Choroid plexus epithelial cell (primary cell): ENCODE results near the gene LARGE1.

Experiments
- DNase-seq: peaks from one replicate; pipeline ENCODE4 v3.0.0-alpha.2; 2010; ENCODE audit warnings: low read depth
- H3K4me3 ChIP-seq: 2 replicates; pipeline ENCODE4 v1.5.1; 2011; ENCODE audit warnings: low read depth, mild to moderate bottlenecking, control low read depth, low read length, moderate library complexity
- CTCF ChIP-seq: conservative IDR thresholded peaks from 2 replicates; pipeline ENCODE4 v1.5.1; 2011; ENCODE audit warnings: low read depth, mild to moderate bottlenecking, control low read depth, inconsistent platforms, low read length, moderate library complexity

Gene LARGE1

GRCh38 chr22:33535937-33536875, 384.1 kb downstream of the LARGE1 start:
- no peak overlapping the region for H3K4me3 ChIP-seq
- DNase-seq, result no peak
- no peak for TF ChIP-seq CTCF

- H3K4me3 ChIP-seq, result no peak overlapping the region
- peak; percentile 27 for DNase-seq
- no peak for TF ChIP-seq CTCF
These were observed 390.7 kb downstream of the LARGE1 start for GRCh38 chr22:33529424-33530113.

- TF ChIP-seq CTCF, result no peak
- no peak for DNase-seq
- H3K4me3 ChIP-seq, result no peak overlapping the region
These were observed 392.1 kb downstream of the LARGE1 start for GRCh38 chr22:33528183-33528582.

- no peak overlapping the region for H3K4me3 ChIP-seq
- no peak for DNase-seq
- TF ChIP-seq CTCF, result no peak
These were observed 393.7 kb downstream of the LARGE1 start for GRCh38 chr22:33526434-33527107.

GRCh38 chr22:33524511-33525260, 395.6 kb downstream of the LARGE1 start:
- DNase-seq, result no peak
- no peak overlapping the region for H3K4me3 ChIP-seq
- no peak for TF ChIP-seq CTCF

GRCh38 chr22:33521879-33522665, 398.2 kb downstream of the LARGE1 start:
- TF ChIP-seq CTCF, result no peak
- DNase-seq, result no peak
- H3K4me3 ChIP-seq, result no peak overlapping the region
